Suprapubic skin (tissue), 4 donors: ENCODE results near the gene SHMT2. TPM values are rescaled to one million over a fixed set of nuclear protein-coding genes. Genes with fewer than 3 reads are reported as not detected.

ENCODE experiments used
- DNase-seq, 2 donors: peaks; one replicate each; pipeline ENCODE4 v3.0.0-alpha.2; 2019; ENCODE audit warnings: low spot score in 2 of 2
- H3K27ac ChIP-seq: fragments of 200-600 bp; sonication (generic); one replicate; pipeline ENCODE4 v1.5.1; 2019
- H3K27me3 ChIP-seq: fragments of 200-600 bp; sonication (generic); one replicate; pipeline ENCODE4 v1.5.1; 2019
- H3K36me3 ChIP-seq: fragments of 200-600 bp; sonication (generic); one replicate; pipeline ENCODE4 v1.5.1; 2019
- H3K4me1 ChIP-seq: fragments of 200-600 bp; sonication (generic); one replicate; pipeline ENCODE4 v1.5.1; 2019
- H3K4me3 ChIP-seq: fragments of 200-600 bp; sonication (generic); one replicate; pipeline ENCODE4 v1.5.1; 2019; ENCODE audit warnings: mild to moderate bottlenecking
- H3K9me3 ChIP-seq: fragments of 200-600 bp; sonication (generic); one replicate; pipeline ENCODE4 v1.5.1; 2019
- EP300 ChIP-seq: sonication (generic); formaldehyde crosslinking; IDR thresholded peaks from one replicate; pipeline ENCODE4 v1.6.1; 2017; ENCODE audit warnings: antibody characterized with exemption
- POLR2A ChIP-seq, 2 donors: fragments of 450-650 bp; IDR thresholded peaks; one replicate each; pipeline ENCODE4 v1.6.1; 2017; ENCODE audit warnings: antibody characterized with exemption in 2 of 2, mild to moderate bottlenecking in 2 of 2, moderate library complexity in 2 of 2
- POLR2AphosphoS5 ChIP-seq, 3 donors: sonication (generic); formaldehyde crosslinking; IDR thresholded peaks; one replicate each; pipeline ENCODE4 v1.6.1; 2017; ENCODE audit warnings: antibody characterized with exemption in 3 of 3
- WGBS: methylation state at CpG from one replicate; pipeline ENCODE4 v1.1.5; 2018; 5-methylcytosine and 5-hydroxymethylcytosine counted together
- total RNA-seq, 4 donors: library from RNA; depleted of rRNA; stranded (reverse); fragments of >200 nt; gene quantifications; one replicate each; pipeline ENCODE4 v1.1.0, GENCODE V29; 2016
- TF ChIP-seq, protein P1 (sequence below), 2 donors: fragments of 200-600 bp in 1 of 2; fragments of 450-650 bp in 1 of 2; sonication (generic) in 1 of 2; IDR thresholded peaks; one replicate each; pipeline ENCODE4 v1.5.1; 2016 to 2019; ENCODE audit warnings: antibody characterized with exemption in 2 of 2, mild to moderate bottlenecking in 1 of 2, moderate library complexity in 1 of 2

SHMT2 gene
- total RNA-seq, 4 donors from 2014 or later = 53.5 to 87.2 (median 70.3) TPM

DNA sequence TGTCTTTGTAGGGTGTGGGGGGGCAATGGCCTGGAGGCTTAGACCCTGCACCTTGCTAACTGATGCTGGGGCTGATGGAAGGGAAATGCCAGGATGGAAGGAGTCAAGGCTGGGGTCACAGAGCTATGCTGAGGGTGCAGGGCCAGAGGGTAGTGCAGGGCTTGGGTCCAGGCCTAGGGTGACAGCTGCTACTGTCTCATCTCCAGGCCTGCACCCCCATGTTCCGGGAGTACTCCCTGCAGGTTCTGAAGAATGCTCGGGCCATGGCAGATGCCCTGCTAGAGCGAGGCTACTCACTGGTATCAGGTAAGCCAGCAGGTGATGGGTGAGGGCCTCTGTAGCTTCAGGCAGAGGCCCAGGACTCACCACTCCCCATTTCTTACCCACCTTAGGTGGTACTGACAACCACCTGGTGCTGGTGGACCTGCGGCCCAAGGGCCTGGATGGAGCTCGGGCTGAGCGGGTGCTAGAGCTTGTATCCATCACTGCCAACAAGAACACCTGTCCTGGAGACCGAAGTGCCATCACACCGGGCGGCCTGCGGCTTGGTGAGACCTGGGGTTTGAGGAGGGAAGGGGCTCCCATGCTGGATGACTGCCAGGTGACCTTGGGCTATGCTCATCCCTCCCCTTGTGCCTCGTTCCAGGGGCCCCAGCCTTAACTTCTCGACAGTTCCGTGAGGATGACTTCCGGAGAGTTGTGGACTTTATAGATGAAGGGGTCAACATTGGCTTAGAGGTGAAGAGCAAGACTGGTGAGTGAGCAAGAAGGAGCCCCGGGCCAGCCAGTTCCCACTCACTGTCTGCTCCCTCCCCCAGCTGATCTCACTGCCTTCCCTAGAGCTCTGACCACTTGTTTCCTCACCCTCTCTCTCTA, 4.1 kb downstream of the SHMT2 start:
- 73% methylated on average over 5 of the region's 15 CpGs for WGBS
- no peak overlapping the region for H3K4me3 ChIP-seq
- TF ChIP-seq, protein P1, sequence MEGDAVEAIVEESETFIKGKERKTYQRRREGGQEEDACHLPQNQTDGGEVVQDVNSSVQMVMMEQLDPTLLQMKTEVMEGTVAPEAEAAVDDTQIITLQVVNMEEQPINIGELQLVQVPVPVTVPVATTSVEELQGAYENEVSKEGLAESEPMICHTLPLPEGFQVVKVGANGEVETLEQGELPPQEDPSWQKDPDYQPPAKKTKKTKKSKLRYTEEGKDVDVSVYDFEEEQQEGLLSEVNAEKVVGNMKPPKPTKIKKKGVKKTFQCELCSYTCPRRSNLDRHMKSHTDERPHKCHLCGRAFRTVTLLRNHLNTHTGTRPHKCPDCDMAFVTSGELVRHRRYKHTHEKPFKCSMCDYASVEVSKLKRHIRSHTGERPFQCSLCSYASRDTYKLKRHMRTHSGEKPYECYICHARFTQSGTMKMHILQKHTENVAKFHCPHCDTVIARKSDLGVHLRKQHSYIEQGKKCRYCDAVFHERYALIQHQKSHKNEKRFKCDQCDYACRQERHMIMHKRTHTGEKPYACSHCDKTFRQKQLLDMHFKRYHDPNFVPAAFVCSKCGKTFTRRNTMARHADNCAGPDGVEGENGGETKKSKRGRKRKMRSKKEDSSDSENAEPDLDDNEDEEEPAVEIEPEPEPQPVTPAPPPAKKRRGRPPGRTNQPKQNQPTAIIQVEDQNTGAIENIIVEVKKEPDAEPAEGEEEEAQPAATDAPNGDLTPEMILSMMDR (IDR thresholded peaks at IDR 0.05) = no peak
- TF ChIP-seq EP300 = no peak
- TF ChIP-seq POLR2A (IDR thresholded peaks at IDR 0.05) = no peak
- no peak for TF ChIP-seq POLR2AphosphoS5 (IDR thresholded peaks at IDR 0.05)
- no peak for DNase-seq
- H3K36me3 ChIP-seq = peaks cover 36% of the 10 kb centered on the region
- H3K27ac ChIP-seq = no peak overlapping the region
- H3K9me3 ChIP-seq = no peaks in the 10 kb centered on the region
- H3K4me1 ChIP-seq = peaks cover 73% of the 10 kb centered on the region
- H3K27me3 ChIP-seq = peaks cover 18% of the 10 kb centered on the region

GRCh38 chr12:57234233-57234570, 4.7 kb downstream of the SHMT2 start:
- TF ChIP-seq POLR2A (IDR thresholded peaks at IDR 0.05) (no peak), EP300 (no peak), POLR2AphosphoS5 (IDR thresholded peaks at IDR 0.05) (no peak)
- TF ChIP-seq, protein P1 (IDR thresholded peaks at IDR 0.05) = no peak
- no peak for DNase-seq
- Histone ChIP-seq H3K36me3 (peaks cover 36% of the 10 kb centered on the region), H3K9me3 (no peaks in the 10 kb centered on the region), H3K27me3 (peaks cover 18% of the 10 kb centered on the region), H3K27ac (no peak overlapping the region), H3K4me3 (no peak overlapping the region), H3K4me1 (peaks cover 74% of the 10 kb centered on the region)
- WGBS = 56% methylated on average over 2 of the region's 3 CpGs

GRCh38 chr12:57234571-57235016, 5.1 kb downstream of the SHMT2 start:
- Histone ChIP-seq H3K36me3 (peaks cover 36% of the 10 kb centered on the region), H3K4me3 (no peak overlapping the region), H3K4me1 (peaks cover 74% of the 10 kb centered on the region), H3K27me3 (peaks cover 21% of the 10 kb centered on the region), H3K27ac (peak overlapping the region; percentile 33), H3K9me3 (no peaks in the 10 kb centered on the region)
- TF ChIP-seq, protein P1 (IDR thresholded peaks at IDR 0.05) = no peak
- no peak for TF ChIP-seq POLR2AphosphoS5 (IDR thresholded peaks at IDR 0.05)
- TF ChIP-seq POLR2A (IDR thresholded peaks at IDR 0.05) = no peak
- TF ChIP-seq EP300 = no peak
- 50% methylated on average over 10 of the region's 10 CpGs for WGBS
- DNase-seq = no peak

DNA sequence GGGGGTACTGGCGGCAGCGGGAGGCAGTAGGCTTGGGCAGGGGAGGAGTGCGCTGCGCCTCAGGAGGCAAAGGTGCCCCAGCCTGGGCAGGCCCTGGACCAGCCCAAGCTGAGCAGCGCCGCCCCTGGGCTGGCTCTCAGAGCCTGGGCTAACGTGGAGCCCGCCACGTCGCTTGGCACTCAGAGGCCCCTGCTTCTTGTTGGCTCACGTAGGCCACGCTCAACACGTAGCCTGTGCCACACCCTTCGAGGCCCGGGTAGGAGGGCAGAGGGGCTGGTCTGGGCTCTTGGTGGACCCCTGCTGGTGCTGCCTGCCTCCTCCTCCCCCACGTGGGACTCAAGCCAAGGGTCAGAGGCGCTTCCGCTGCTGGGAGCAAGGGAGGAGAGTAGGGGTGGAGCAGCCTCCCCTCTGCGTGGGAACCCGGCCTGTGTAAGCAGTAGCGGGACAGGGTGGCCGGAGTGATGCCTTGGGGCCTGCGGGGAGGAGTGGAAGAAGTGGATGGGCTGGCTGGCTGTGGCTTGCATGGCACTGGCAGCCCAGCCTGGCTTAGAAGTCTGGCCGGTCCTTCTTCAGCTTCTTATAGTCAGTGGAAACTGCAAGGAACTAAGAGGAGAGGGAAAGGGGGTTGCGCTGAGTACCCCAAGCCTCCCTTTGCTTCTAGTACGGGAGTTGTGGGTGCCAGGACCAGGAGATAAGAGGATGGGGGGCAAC, 5.7 kb downstream of the SHMT2 start:
- peaks cover 27% of the 10 kb centered on the region for H3K27me3 ChIP-seq
- TF ChIP-seq EP300 (no peak), POLR2A (IDR thresholded peaks at IDR 0.05) (no peak), POLR2AphosphoS5 (IDR thresholded peaks at IDR 0.05) (no peak)
- TF ChIP-seq, protein P1 (IDR thresholded peaks at IDR 0.05) = no peak
- DNase-seq = peak in 1 of 2 donors; percentile 74
- H3K9me3 ChIP-seq = no peaks in the 10 kb centered on the region
- peaks cover 36% of the 10 kb centered on the region for H3K36me3 ChIP-seq
- H3K4me1 ChIP-seq = peaks cover 74% of the 10 kb centered on the region
- peak overlapping the region; percentile 31 for H3K4me3 ChIP-seq
- peak overlapping the region; percentile 33 for H3K27ac ChIP-seq
- WGBS = 29% methylated on average over 26 of the region's 26 CpGs

DNA sequence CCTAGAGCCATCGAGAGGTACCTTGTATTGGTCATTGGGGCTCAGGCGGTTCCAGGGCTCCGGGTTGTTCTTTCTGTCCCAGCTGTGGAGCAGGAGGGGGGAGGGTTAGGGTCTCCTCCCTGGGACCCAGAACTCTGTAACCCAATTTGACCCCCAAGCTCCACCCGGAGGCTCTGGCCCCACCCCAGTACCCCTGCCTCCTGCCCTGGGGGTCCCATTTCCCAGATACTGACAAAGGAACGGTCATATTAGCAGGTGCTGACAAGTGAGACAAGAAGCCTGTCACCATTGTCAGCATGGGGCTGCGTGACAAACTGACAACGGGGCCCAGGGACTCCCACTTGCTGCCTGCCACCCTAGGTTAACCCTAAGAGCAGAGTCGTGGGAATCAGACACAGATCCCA, 6.2 kb downstream of the SHMT2 start:
- Histone ChIP-seq H3K27me3 (peaks cover 33% of the 10 kb centered on the region), H3K27ac (no peak overlapping the region), H3K36me3 (peaks cover 36% of the 10 kb centered on the region), H3K9me3 (no peaks in the 10 kb centered on the region), H3K4me3 (peak overlapping the region; percentile 31), H3K4me1 (peaks cover 74% of the 10 kb centered on the region)
- no peak for DNase-seq
- TF ChIP-seq, protein P1 (IDR thresholded peaks at IDR 0.05) = no peak
- TF ChIP-seq POLR2AphosphoS5 (IDR thresholded peaks at IDR 0.05) (no peak), EP300 (no peak), POLR2A (IDR thresholded peaks at IDR 0.05) (no peak)
- 28% methylated on average over 6 of the region's 8 CpGs for WGBS
